ENCODE data around the gene HTRA1.

The HTRA1 gene

DNA sequence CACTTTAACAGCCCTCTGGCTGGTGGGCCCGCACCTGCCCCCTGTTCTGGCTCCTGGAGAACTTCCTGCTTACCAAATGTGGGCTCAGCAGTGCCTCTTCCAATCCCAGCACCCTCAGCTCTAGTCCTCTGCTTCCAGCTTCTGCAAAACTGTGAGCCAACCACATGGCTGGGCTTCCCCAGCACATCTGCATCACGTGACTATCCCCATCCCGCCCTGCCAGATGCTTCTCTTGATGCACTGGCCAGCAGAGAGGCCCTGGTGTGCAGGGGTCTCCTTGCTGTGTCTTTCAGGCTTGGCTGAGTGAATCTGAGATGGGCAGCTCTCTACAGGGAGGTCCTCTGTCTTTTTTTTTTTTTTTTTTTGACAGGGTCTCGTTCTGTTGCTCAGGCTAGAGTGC is 55.4 kb downstream of the HTRA1 start:
- no peak for DNase-seq (ENCODE audit: low spot score)

GRCh38 chr10:122519144-122519543 is 57.8 kb downstream of the HTRA1 start:
- no peak for DNase-seq (ENCODE audit: low spot score)

- no peak for DNase-seq (ENCODE audit: low spot score)
Measured at GRCh38 chr10:122519873-122520272, 58.5 kb downstream of the HTRA1 start.

GRCh38 chr10:122521011-122521410 is 59.7 kb downstream of the HTRA1 start:
- no peak for DNase-seq (ENCODE audit: low spot score)

DNA sequence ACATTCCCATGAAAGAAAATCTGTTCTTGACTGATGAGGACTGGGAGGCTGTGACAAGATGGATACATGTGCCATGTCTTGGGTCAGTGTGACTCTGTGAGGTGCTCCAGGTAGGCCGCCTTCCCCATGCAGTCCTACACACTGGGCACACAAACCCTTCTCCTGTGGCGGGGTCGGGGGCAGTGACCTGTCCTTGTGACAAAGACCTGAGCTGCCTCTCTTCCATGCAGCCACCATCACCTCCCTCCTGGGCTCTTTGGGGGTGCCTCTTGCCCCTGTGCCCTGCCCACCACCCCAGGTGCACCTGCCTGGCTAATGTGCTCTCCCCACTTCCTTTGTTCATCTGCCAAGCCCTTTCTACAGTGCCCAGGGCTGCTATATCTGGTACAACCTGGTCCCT is 63.5 kb downstream of the HTRA1 start:
- DNase-seq (ENCODE audit: low spot score): no peak

- DNase-seq (ENCODE audit: low spot score): no peak
Measured at GRCh38 chr10:122525788-122526187, 64.4 kb downstream of the HTRA1 start.

- no peak for DNase-seq (ENCODE audit: low spot score)
Measured at GRCh38 chr10:122526892-122527291, 65.5 kb downstream of the HTRA1 start.

DNA sequence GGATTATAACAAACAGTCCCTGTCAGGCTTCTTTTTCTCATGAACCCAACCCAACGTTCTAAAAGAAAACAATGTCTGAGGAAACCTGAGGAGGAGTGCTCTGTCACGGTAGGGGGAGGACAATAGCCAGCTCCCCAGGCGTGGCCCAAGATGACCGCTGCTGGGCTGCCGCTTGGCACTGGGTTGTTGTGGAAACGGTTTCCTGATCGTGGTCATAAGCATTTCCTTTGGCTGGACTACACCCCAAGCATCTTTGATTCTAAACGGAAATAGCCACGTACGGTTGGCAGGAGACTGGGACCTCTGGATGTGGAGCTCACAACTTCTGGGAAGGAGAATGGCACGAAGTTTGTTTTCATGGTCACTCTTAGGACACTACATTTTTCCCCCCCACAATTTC is 68.8 kb downstream of the HTRA1 start:
- no peak for DNase-seq (ENCODE audit: low spot score)

GRCh38 chr10:122531261-122531660 is 69.9 kb downstream of the HTRA1 start:
- no peak for DNase-seq (ENCODE audit: low spot score)

GRCh38 chr10:122531939-122532338 is 70.6 kb downstream of the HTRA1 start:
- DNase-seq (ENCODE audit: low spot score): no peak

DNA sequence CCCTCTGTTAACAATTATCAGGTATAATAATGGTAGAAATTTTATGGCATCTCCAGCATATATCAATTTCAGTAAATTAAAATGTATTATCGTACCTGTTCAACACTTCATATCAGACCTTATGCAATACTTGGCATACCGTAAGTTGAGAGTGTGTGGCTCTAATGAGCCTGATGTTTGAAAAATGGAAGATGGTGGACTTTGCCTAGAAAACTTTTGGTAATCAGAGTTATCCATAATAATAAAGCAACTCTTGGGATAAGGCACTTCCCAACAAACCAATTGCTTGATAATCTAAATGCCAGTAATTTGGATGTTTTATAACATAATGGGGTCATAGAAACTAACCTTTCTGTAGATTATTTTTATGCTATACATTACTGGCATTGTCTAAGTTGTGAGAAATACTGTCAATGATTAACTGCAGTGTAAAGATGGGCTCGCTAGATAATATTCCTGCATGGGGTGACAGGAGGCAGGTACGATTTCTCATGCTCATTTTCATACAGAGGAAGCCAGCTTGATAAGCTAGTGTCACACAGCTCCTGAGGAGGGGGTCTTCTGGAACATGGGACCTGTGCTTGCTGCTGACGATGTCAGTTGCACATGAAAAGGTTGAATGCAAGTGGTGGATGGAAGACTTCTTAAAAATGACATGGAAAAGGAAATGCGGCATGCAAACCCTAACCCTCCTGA is 71.4 kb downstream of the HTRA1 start:
- DNase-seq (ENCODE audit: low spot score): no peak

GRCh38 chr10:122537545-122537944 is 76.2 kb downstream of the HTRA1 start:
- DNase-seq (ENCODE audit: low spot score): no peak

DNA sequence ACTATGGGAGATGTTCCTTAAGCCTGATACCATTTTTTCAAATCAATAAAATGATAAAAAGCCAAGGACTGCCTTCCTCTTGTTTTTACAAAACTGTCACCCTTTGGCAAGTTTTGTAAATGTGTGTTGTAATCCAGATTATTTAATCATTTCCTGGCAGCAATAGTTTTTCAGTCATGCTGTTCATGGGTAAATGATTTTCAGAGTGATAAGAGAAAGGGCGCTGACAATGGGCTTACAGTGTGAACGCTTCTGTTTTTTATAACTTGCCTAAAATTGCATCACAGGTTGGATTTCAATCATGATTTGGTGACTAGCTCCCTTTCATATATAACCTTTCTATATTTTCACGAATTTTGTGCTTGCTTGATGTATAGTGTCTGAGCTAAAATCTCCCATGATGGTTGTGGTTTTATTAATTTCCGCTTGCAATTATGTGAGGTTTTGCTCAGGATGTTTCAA is 80.2 kb downstream of the HTRA1 start:
- DNase-seq (ENCODE audit: low spot score): no peak

DNA sequence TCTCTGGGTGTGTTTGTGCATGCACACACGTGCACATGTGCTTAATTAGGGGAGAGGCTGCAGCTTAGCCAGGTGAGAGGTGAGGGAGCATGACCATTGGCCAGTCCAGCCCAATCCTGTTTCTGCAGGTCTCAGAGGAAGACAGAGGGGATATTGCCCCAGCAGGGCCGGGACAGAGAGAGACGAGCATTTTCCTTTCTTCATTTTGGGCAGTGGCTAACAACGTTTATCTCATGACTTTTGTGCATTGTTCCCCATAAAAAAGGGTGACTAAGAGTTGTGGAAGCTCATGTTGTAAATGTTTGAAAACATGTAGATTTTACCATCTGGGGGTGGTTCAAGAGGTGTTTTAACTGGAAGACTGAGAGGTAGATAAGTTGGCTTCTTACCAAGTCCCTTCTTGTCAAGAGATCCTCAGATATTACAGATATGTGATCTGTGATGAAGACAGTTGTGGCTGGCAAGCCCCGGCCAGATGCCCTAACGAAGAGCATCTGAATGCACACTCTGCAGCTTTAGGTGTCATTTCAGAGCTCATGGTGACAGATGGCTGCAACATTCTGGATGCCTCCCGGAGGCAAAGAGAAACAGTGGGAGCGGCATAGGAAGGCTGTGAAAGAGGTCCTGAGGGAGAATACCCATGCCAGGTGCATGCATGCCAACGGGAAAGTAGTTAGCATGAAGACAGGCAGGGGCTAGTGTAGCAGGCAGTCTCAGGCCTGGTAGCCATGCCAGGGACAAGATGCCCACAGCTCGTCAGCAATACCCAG is 82.5 kb downstream of the HTRA1 start:
- DNase-seq (ENCODE audit: low spot score): no peak

- DNase-seq (ENCODE audit: low spot score): no peak
Measured at GRCh38 chr10:122544493-122544892, 83.1 kb downstream of the HTRA1 start.

- no peak for DNase-seq (ENCODE audit: low spot score)
Measured at GRCh38 chr10:122546242-122546641, 84.9 kb downstream of the HTRA1 start.

GRCh38 chr10:122548407-122549085 is 87.2 kb downstream of the HTRA1 start:
- no peak for DNase-seq (ENCODE audit: low spot score)

DNA sequence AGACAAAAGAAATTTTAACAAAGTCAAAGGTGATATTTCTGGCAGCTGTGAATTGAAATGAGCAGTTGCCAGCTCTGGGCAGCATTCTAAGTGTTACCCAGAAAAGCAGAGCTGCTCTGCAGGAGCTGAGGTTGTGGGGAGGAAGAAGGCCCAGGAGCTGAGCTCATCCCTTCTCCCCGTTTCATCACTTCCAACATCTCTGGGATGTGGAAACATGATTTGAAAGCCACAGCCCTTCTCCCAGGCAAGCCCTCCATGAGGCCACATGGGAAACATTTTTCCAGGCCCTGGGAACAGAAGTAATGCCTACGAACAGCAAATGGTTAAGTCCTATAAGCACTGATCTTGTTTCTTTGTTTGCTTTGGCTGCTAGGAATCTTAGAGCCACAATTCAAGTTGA is 88.3 kb downstream of the HTRA1 start:
- DNase-seq (ENCODE audit: low spot score): no peak

- DNase-seq (ENCODE audit: low spot score): no peak
Measured at GRCh38 chr10:122550427-122550826, 89.1 kb downstream of the HTRA1 start.

GRCh38 chr10:122550983-122551382 is 89.6 kb downstream of the HTRA1 start:
- no peak for DNase-seq (ENCODE audit: low spot score)

GRCh38 chr10:122551450-122551849 is 90.1 kb downstream of the HTRA1 start:
- peak; percentile 29 for DNase-seq (ENCODE audit: low spot score)

DNA sequence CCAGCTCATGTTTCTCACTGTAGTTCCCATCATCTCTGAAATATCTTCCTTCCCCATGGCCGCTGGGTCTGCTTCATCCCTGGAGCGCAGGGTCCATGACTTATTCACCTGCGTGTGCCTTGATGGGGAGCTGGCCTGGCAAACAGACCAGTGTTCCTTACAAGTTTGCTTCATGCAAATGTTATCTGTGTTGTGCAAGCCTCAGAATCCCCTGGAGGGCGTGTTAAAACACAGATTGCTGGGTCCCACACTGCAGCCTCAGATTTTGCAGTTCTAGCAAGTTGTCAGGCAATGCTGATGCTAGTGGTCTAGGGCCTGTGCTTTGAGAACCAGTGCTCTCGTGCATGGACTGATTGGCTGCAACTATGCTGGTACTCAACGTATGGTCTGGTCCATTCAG is 92.0 kb downstream of the HTRA1 start:
- no peak for DNase-seq (ENCODE audit: low spot score)

Measured in iPS-NIHi11 (cell line).